ENCODE data around the gene PPM1D. TPM values are rescaled to one million over a fixed set of nuclear protein-coding genes. Genes with fewer than 3 reads are reported as not detected.
A peak's percentile ranks its signal among the peaks of the same experiment; 100 is the strongest.

Gene PPM1D
- total RNA-seq, 1 experiment from 2014 or later: 10.4 TPM

DNA sequence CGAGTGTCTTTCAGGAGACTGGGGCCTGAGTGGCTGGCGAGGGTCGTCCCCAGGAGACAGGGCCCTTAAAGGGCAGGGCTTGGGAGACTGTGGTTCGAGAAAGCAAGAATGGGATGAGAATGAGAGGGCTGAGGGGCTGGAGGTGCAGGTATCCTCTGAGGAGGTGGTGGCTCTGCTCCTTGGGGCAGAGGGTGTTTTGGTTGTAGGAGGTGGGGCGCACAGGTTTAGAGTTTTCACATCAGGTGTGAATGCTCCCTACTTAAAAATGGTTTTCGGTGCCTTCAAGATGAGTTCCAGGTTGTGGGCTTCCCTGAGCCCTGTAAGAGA lies 78.1 kb downstream of the PPM1D start:
- CTCF ChIA-PET: interaction anchor here (0.5 kb wide), 1 partner anchor 34 kb away, joined by 6 read pairs; no protein-coding TSS in a partner anchor
- Histone ChIP-seq H3K9me2 (ENCODE audit: insufficient read depth) (no peaks in the 10 kb centered on the region), H3K4me1 (replicated peaks; ENCODE audit: insufficient read depth) (peaks cover 18% of the 10 kb centered on the region), H3K79me2 (ENCODE audit: low read depth) (peaks cover 9% of the 10 kb centered on the region; the same call in 1 of the 2 replicates), H3K4me2 (peak overlapping the region; percentile 83), H3K4me3 (peak overlapping the region; percentile 56), H3K27ac (no peak overlapping the region), H3K27me3 (ENCODE audit: insufficient read depth, low read depth) (no peaks in the 10 kb centered on the region), H3K9me3 (ENCODE audit: insufficient read depth, low read depth) (no peaks in the 10 kb centered on the region), H2AFZ (peak overlapping the region; percentile 92), H3K36me3 (ENCODE audit: low read depth) (no peaks in the 10 kb centered on the region), H3F3A (ENCODE audit: insufficient read depth, low read depth) (peaks cover 17% of the 10 kb centered on the region), H4K20me1 (ENCODE audit: insufficient read depth) (no peaks in the 10 kb centered on the region)
- POLR2A ChIA-PET (ENCODE audit: unreplicated experiment): interaction anchor here (0.6 to 0.7 kb wide), 2 partner anchors 39 to 66 kb away, joined by 4 to 6 read pairs; no protein-coding TSS in a partner anchor
- TF ChIP-seq CTCF (conservative IDR thresholded peaks at IDR 0.05) (no peak), EZH2 (IDR thresholded peaks at IDR 0.05; ENCODE audit: low read depth) (no peak)
- intact Hi-C loops (cut with micrococcal nuclease; ENCODE audit: unreplicated experiment): no loop called here
- DNase-seq: no peak
- no TSS peak for BruUV-seq (replicated peaks)

DNA sequence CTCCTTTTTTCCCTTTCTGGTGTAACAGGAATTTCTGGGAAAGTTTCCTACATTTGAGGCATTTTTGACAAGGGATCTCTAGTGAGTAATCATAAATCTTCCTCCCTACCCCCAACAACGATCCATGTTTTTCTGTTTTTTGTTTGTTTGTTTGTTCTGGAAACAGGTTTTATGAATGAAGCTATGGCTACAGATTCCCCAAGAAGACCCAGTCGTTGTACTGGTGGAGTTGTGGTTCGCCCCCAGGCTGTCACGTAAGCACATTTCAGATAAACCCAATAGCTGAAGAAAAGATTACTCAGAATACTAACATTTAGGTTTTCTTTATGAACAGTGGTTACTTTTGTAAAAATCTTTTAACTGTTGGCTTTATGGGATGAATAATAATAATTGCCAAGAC lies 79.3 kb downstream of the PPM1D start:
- H2AFZ ChIP-seq: no peak overlapping the region
- H3K79me2 ChIP-seq (ENCODE audit: low read depth): peaks cover 9% of the 10 kb centered on the region; the same call in 1 of the 2 replicates
- H3K36me3 ChIP-seq (ENCODE audit: low read depth): no peaks in the 10 kb centered on the region
- no peaks in the 10 kb centered on the region for H3K27me3 ChIP-seq (ENCODE audit: insufficient read depth, low read depth)
- ChIA-PET CTCF (no interaction called here), POLR2A (ENCODE audit: unreplicated experiment) (no interaction called here)
- TF ChIP-seq EZH2 (IDR thresholded peaks at IDR 0.05; ENCODE audit: low read depth): no peak
- intact Hi-C loops (cut with micrococcal nuclease; ENCODE audit: unreplicated experiment): no loop called here
- H3K4me1 ChIP-seq (replicated peaks; ENCODE audit: insufficient read depth): peaks cover 30% of the 10 kb centered on the region
- H3K9me2 ChIP-seq (ENCODE audit: insufficient read depth): no peaks in the 10 kb centered on the region
- no peak for DNase-seq
- no TSS peak for BruUV-seq (replicated peaks)
- no peaks in the 10 kb centered on the region for H4K20me1 ChIP-seq (ENCODE audit: insufficient read depth)
- no peaks in the 10 kb centered on the region for H3K9me3 ChIP-seq (ENCODE audit: insufficient read depth, low read depth)
- peaks cover 20% of the 10 kb centered on the region for H3F3A ChIP-seq (ENCODE audit: insufficient read depth, low read depth)
- H3K27ac ChIP-seq: no peak overlapping the region
- no peak overlapping the region for H3K4me2 ChIP-seq
- no peak overlapping the region for H3K4me3 ChIP-seq

DNA sequence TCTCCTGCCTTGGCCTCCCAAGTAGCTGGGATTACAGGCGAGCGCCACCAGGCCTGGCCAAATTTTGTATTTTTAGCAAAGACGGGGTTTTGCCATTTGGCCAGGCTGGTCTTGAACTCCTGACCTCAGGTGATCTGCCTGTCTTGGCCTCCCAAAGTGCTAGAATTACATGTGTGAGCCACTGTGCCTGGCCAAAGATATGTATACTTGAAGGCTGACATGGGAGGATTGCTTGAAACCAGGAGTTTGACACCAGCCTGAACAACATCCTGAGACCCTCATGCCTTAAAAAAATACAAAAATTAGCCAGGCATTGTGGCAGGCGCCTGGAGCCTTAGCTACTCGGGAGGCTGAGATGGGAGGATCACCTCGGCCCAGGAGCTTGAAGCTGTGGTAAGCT lies 80.8 kb downstream of the PPM1D start:
- H3K4me1 ChIP-seq (replicated peaks; ENCODE audit: insufficient read depth): peaks cover 30% of the 10 kb centered on the region
- BruUV-seq (replicated peaks): no TSS peak
- H4K20me1 ChIP-seq (ENCODE audit: insufficient read depth): no peaks in the 10 kb centered on the region
- no peaks in the 10 kb centered on the region for H3K9me2 ChIP-seq (ENCODE audit: insufficient read depth)
- H3K27ac ChIP-seq: no peak overlapping the region
- peaks cover 9% of the 10 kb centered on the region; the same call in 1 of the 2 replicates for H3K79me2 ChIP-seq (ENCODE audit: low read depth)
- H3K4me3 ChIP-seq: no peak overlapping the region
- H3K36me3 ChIP-seq (ENCODE audit: low read depth): no peaks in the 10 kb centered on the region
- peaks cover 18% of the 10 kb centered on the region for H3F3A ChIP-seq (ENCODE audit: insufficient read depth, low read depth)
- no peak overlapping the region for H3K4me2 ChIP-seq
- H3K9me3 ChIP-seq (ENCODE audit: insufficient read depth, low read depth): no peaks in the 10 kb centered on the region
- H3K27me3 ChIP-seq (ENCODE audit: insufficient read depth, low read depth): no peaks in the 10 kb centered on the region
- ChIA-PET CTCF (no interaction called here), POLR2A (ENCODE audit: unreplicated experiment) (interaction anchor here (0.6 kb wide), 1 partner anchor 63 kb away, joined by 3 read pairs; no protein-coding TSS in a partner anchor)
- no peak for DNase-seq
- TF ChIP-seq CTCF (conservative IDR thresholded peaks at IDR 0.05) (no peak), EZH2 (IDR thresholded peaks at IDR 0.05; ENCODE audit: low read depth) (no peak)
- intact Hi-C loops (cut with micrococcal nuclease; ENCODE audit: unreplicated experiment): no loop called here
- no peak overlapping the region for H2AFZ ChIP-seq

DNA sequence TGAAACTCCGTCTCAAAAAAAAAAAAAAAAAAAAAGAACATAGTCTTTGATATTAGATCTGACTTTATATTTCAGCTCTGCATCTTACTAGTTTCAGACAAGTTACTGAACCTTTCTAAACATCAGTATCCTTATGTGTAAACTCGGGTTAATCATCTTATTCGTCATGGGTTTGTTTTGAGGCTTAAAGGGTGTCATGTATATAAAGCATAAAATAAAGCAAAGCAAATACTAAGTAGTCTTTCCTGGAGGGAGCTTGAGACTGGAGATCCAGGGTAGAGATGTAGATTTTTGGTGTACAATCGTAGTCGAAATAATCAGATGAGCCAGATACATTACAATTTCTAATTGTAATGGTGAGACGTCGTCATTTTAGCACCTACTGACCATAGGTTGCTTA lies 85.4 kb downstream of the PPM1D start:
- no peak overlapping the region for H2AFZ ChIP-seq
- H3K27me3 ChIP-seq (ENCODE audit: insufficient read depth, low read depth): no peaks in the 10 kb centered on the region
- no TSS peak for BruUV-seq (replicated peaks)
- no peak overlapping the region for H3K4me2 ChIP-seq
- peaks cover 18% of the 10 kb centered on the region for H3F3A ChIP-seq (ENCODE audit: insufficient read depth, low read depth)
- H3K4me1 ChIP-seq (replicated peaks; ENCODE audit: insufficient read depth): peaks cover 24% of the 10 kb centered on the region
- no peak overlapping the region for H3K4me3 ChIP-seq
- no peak for DNase-seq
- no peaks in the 10 kb centered on the region for H3K9me3 ChIP-seq (ENCODE audit: insufficient read depth, low read depth)
- no peaks in the 10 kb centered on the region for H4K20me1 ChIP-seq (ENCODE audit: insufficient read depth)
- intact Hi-C loops (cut with micrococcal nuclease; ENCODE audit: unreplicated experiment): no loop called here
- TF ChIP-seq EZH2 (IDR thresholded peaks at IDR 0.05; ENCODE audit: low read depth) (no peak), CTCF (conservative IDR thresholded peaks at IDR 0.05) (no peak)
- peaks cover 5% of the 10 kb centered on the region; the same call in 1 of the 2 replicates for H3K36me3 ChIP-seq (ENCODE audit: low read depth)
- no peaks in the 10 kb centered on the region for H3K79me2 ChIP-seq (ENCODE audit: low read depth)
- ChIA-PET CTCF (no interaction called here), POLR2A (ENCODE audit: unreplicated experiment) (no interaction called here)
- no peak overlapping the region for H3K27ac ChIP-seq
- no peaks in the 10 kb centered on the region for H3K9me2 ChIP-seq (ENCODE audit: insufficient read depth)

All from PC-9 (cell line).